Esophagus muscularis mucosa (tissue), 4 donors: ENCODE results near the gene HEATR1.

ENCODE experiments used
- EP300 ChIP-seq: sonication (generic); formaldehyde crosslinking; IDR thresholded peaks from one replicate; pipeline ENCODE4 v1.6.1; 2017; ENCODE audit warnings: antibody characterized with exemption
- POLR2AphosphoS5 ChIP-seq, 2 donors: sonication (generic); formaldehyde crosslinking; IDR thresholded peaks; one replicate each; pipeline ENCODE4 v1.6.1; 2017; ENCODE audit warnings: antibody characterized with exemption in 2 of 2
- TF ChIP-seq, protein P1 (sequence below), 3 experiments: fragments of 200-600 bp in 2 of 3; fragments of 450-650 bp in 1 of 3; sonication (generic) in 2 of 3; IDR thresholded peaks; one replicate each; pipeline ENCODE4 v1.5.1; 2017 to 2019; ENCODE audit warnings: antibody characterized with exemption in 3 of 3, mild to moderate bottlenecking in 2 of 3, moderate library complexity in 1 of 3

GRCh38 chr1:236502972-236503639 lies 101.2 kb downstream of the HEATR1 start:
- TF ChIP-seq, protein P1, sequence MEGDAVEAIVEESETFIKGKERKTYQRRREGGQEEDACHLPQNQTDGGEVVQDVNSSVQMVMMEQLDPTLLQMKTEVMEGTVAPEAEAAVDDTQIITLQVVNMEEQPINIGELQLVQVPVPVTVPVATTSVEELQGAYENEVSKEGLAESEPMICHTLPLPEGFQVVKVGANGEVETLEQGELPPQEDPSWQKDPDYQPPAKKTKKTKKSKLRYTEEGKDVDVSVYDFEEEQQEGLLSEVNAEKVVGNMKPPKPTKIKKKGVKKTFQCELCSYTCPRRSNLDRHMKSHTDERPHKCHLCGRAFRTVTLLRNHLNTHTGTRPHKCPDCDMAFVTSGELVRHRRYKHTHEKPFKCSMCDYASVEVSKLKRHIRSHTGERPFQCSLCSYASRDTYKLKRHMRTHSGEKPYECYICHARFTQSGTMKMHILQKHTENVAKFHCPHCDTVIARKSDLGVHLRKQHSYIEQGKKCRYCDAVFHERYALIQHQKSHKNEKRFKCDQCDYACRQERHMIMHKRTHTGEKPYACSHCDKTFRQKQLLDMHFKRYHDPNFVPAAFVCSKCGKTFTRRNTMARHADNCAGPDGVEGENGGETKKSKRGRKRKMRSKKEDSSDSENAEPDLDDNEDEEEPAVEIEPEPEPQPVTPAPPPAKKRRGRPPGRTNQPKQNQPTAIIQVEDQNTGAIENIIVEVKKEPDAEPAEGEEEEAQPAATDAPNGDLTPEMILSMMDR (IDR thresholded peaks at IDR 0.05), result no peak
- TF ChIP-seq POLR2AphosphoS5 (IDR thresholded peaks at IDR 0.05) (no peak), EP300 (no peak)
